ENCODE results near the gene WRNIP1. TPM values are rescaled to one million over a fixed set of nuclear protein-coding genes. Genes with fewer than 3 reads are reported as not detected.

The WRNIP1 gene
- total and polyA plus RNA-seq, 7 donors, result 41.0 to 56.6 (median 47.3) TPM

DNA sequence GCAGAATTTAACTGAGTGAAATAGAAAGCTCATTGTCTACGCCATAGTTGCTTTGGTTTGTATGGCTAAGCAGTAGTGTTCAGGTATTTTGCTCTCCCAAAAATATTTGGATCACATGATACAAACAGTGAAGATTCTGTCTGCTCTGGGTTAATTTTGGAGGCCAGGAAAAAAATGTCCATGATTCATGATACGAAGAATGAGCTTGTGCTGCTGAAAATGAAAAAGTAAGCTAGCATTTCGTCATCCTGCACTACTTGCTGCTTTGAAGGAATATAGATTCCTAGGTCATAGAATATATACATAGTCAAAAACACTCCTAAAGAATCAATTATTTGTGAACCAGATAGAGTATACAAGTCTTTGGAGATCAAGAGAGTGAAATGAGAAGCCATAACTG is 8.3 kb downstream of the WRNIP1 start:
- peaks cover 0 to 46% (median 22%) of the 10 kb centered on the region in 4 donors for H3K4me1 ChIP-seq
- no peaks in the 10 kb centered on the region for H3K27me3 ChIP-seq
- intact Hi-C loops (cut with DNase I), result no loop called here
- no peak overlapping the region for H3K27ac ChIP-seq
- H3K36me3 ChIP-seq, result peaks cover 0 to 32% (median 3%) of the 10 kb centered on the region in 4 donors
- TF ChIP-seq EP300 (IDR thresholded peaks at IDR 0.05) (no peak), POLR2AphosphoS5 (IDR thresholded peaks at IDR 0.05) (no peak), POLR2A (IDR thresholded peaks at IDR 0.05) (no peak)
- TF ChIP-seq, protein P1, sequence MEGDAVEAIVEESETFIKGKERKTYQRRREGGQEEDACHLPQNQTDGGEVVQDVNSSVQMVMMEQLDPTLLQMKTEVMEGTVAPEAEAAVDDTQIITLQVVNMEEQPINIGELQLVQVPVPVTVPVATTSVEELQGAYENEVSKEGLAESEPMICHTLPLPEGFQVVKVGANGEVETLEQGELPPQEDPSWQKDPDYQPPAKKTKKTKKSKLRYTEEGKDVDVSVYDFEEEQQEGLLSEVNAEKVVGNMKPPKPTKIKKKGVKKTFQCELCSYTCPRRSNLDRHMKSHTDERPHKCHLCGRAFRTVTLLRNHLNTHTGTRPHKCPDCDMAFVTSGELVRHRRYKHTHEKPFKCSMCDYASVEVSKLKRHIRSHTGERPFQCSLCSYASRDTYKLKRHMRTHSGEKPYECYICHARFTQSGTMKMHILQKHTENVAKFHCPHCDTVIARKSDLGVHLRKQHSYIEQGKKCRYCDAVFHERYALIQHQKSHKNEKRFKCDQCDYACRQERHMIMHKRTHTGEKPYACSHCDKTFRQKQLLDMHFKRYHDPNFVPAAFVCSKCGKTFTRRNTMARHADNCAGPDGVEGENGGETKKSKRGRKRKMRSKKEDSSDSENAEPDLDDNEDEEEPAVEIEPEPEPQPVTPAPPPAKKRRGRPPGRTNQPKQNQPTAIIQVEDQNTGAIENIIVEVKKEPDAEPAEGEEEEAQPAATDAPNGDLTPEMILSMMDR (IDR thresholded peaks at IDR 0.05), result no peak
- 78 to 79% methylated on average over 3 of the region's 3 CpGs for WGBS, 2 donors
- no peak for DNase-seq
- no peak overlapping the region for H3K4me3 ChIP-seq
- no peaks in the 10 kb centered on the region for H3K9me3 ChIP-seq

DNA sequence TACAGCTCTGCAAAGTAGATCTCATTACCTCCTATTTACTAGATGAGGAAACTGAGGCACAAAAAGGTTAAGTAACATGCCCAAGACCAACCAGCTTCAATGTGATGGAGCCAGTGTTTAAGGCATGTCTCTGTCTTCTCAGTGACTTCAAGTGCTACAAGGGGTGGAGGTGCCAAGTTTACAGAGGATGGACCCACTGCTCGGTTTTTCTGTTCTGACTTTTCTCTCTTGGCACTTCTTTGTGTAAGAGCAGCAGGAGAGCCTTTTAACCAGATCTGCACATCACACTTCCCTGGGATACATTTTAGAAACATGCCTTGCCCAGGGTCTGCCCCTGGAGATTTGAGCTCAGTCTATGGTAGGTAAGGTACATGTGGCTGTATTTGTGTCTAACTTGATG is 9.8 kb downstream of the WRNIP1 start:
- 86 to 88% methylated on average over 1 of the region's 1 CpG for WGBS, 2 donors
- peaks cover 0 to 31% (median 11%) of the 10 kb centered on the region in 4 donors for H3K4me1 ChIP-seq
- intact Hi-C loops (cut with DNase I), result no loop called here

DNA sequence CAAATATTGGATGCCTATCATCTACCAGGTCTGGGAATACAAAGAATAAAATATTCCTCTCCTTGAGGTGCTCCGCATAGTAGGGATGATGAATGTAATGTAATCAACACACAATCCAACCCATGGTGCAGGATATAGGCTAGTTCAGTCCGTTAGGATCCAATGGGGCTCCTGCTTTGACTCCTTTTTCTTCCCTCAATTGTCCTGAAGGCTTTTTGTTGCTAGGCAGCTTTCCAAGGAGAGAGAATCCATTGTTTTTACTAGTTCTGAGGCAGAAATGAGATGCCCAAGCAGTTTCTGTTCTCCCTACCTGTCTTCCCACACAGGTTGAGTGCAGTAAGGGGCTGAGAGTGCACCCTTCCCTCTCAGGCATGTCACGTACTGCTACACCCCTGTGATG is 12.1 kb downstream of the WRNIP1 start:
- H3K4me1 ChIP-seq, result peaks cover 0 to 15% (median 7%) of the 10 kb centered on the region in 4 donors
- no peak overlapping the region for H3K4me3 ChIP-seq
- H3K27me3 ChIP-seq, result no peaks in the 10 kb centered on the region
- H3K27ac ChIP-seq, result no peak overlapping the region
- WGBS, 2 donors, result 93 to 95% methylated on average over 3 of the region's 3 CpGs
- no peak for DNase-seq
- H3K9me3 ChIP-seq, result no peaks in the 10 kb centered on the region
- H3K36me3 ChIP-seq, result peaks cover 2 to 50% (median 10%) of the 10 kb centered on the region in 4 donors
- TF ChIP-seq POLR2AphosphoS5 (IDR thresholded peaks at IDR 0.05), result no peak
- TF ChIP-seq POLR2A (IDR thresholded peaks at IDR 0.05), result no peak
- TF ChIP-seq, protein P1 (IDR thresholded peaks at IDR 0.05), result no peak
- TF ChIP-seq EP300 (IDR thresholded peaks at IDR 0.05), result no peak
- intact Hi-C loops (cut with DNase I), result no loop called here

More for the DNA sequence above, 9.8 kb downstream of the WRNIP1 start:
- Histone ChIP-seq H3K27ac (no peak overlapping the region), H3K36me3 (peaks cover 0 to 43% (median 10%) of the 10 kb centered on the region in 4 donors), H3K27me3 (no peaks in the 10 kb centered on the region), H3K4me3 (no peak overlapping the region), H3K9me3 (no peaks in the 10 kb centered on the region)
- DNase-seq, result no peak
- TF ChIP-seq POLR2AphosphoS5 (IDR thresholded peaks at IDR 0.05) (no peak), EP300 (IDR thresholded peaks at IDR 0.05) (no peak), POLR2A (IDR thresholded peaks at IDR 0.05) (no peak)
- TF ChIP-seq, protein P1 (IDR thresholded peaks at IDR 0.05), result no peak

DNA sequence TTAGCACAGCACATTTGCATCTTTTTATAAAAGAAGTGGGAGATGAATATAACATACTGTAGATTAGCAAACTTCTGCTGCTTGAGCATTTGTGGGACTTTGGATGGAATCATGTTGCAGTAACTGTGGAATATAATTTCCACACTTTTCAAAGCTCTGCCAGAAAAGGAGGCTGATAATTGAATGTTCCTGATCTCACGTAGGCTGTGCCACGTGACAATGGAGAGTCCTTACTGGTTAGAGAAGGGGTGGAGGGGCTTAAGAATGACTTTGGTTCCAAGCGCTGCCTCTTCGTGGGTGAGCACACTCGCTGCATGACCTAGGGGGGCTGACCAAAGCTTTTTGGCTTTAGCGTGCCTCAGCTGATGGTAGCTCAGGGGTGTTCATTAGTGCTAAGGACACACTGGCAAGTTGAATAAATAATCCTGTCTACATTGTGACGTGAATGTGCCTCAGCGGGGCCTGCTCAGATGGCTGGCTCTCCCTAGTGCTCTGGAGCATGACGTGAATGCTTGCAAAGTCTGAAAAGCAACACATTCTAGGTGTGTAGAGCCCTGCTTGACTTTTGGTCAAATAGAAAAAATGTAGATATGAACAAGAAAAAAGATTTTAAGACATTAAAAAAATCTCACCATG is 15.0 kb downstream of the WRNIP1 start:
- Histone ChIP-seq H3K4me1 (peaks cover 0 to 22% (median 3%) of the 10 kb centered on the region in 4 donors), H3K4me3 (no peak overlapping the region), H3K9me3 (no peaks in the 10 kb centered on the region), H3K36me3 (peaks cover 5 to 52% (median 14%) of the 10 kb centered on the region in 4 donors), H3K27me3 (no peaks in the 10 kb centered on the region), H3K27ac (no peak overlapping the region)
- DNase-seq, result no peak
- TF ChIP-seq, protein P1 (IDR thresholded peaks at IDR 0.05), result no peak
- TF ChIP-seq EP300 (IDR thresholded peaks at IDR 0.05) (no peak), POLR2A (IDR thresholded peaks at IDR 0.05) (no peak), POLR2AphosphoS5 (IDR thresholded peaks at IDR 0.05) (no peak)
- intact Hi-C loops (cut with DNase I), result no loop called here
- WGBS, 2 donors, result 93 to 96% methylated on average over 9 of the region's 9 CpGs

Measured in sigmoid colon (tissue), 7 donors.